Stimulated activated CD4-positive, alpha-beta T cell treated with anti-CD3 and anti-CD28 coated beads, Interleukin-12 subunit alpha, Interleukin-12 subunit beta, amount 100 ng/mL, for 4 hours (primary cell): ENCODE results near the gene FYTTD1.

Experiments
- DNase-seq: peaks from one replicate; pipeline ENCODE4 v3.0.0-alpha.2; 2020

Gene FYTTD1

GRCh38 chr3:197794115-197794514, 44.4 kb downstream of the FYTTD1 start:
- no peak for DNase-seq

DNA sequence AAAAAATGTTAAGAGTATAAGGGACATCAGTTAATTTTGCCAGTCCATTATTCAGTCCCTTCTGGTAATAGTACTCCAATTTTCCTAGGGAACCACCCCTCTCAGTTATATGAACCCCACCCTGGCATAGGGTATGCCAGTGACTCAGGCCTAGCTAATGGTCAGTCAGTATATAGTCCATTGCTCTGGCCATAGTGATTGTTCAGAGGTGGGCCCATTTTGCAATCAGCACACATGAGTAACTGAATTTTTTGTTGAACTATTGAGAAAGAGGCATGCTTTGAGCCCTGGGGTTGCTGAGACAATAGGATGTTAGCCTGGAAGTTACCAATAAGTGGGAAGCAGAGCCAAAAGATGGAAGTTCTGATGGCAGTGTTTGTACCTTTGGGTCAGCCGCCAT, 45.5 kb downstream of the FYTTD1 start:
- no peak for DNase-seq

DNA sequence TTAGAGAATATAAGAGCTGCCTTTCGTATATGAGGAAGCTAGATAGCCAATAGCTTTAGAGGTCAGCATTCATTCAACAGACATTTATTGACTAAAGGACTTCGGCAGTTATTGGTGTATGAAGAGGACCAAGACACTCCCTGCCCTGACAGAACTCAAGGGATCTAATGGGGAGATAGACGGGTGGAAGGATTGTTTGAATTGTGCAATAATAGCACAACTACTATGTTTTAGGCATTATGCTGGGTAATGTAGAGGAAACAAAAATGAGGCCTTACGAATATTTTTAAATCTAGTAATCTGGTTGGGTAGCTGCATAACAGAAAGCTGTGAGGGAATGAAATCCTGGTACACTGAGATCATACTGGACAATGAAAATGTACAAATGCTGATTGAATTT, 46.4 kb downstream of the FYTTD1 start:
- no peak for DNase-seq

GRCh38 chr3:197798863-197799262, 49.2 kb downstream of the FYTTD1 start:
- DNase-seq, result no peak

DNA sequence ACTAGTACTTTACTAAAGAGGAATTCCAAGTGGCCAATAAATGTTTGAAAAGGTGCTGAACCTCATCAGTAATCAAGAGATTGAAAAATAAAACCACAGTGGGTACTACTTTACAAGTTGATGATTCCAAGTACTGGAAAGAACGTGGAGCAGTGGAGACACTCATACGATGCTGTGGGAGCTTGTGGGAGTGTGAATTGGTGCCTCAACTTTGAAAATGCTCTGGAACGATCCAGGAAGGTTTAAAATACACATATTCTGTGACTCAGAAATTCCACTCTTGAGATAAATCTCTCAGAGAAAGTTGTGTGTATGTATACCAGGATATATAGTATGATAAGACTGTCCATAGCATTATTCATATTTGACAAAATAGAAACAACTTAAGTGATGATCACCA, 50.7 kb downstream of the FYTTD1 start:
- DNase-seq, result no peak

GRCh38 chr3:197801891-197802778, 52.5 kb downstream of the FYTTD1 start:
- DNase-seq, result no peak

DNA sequence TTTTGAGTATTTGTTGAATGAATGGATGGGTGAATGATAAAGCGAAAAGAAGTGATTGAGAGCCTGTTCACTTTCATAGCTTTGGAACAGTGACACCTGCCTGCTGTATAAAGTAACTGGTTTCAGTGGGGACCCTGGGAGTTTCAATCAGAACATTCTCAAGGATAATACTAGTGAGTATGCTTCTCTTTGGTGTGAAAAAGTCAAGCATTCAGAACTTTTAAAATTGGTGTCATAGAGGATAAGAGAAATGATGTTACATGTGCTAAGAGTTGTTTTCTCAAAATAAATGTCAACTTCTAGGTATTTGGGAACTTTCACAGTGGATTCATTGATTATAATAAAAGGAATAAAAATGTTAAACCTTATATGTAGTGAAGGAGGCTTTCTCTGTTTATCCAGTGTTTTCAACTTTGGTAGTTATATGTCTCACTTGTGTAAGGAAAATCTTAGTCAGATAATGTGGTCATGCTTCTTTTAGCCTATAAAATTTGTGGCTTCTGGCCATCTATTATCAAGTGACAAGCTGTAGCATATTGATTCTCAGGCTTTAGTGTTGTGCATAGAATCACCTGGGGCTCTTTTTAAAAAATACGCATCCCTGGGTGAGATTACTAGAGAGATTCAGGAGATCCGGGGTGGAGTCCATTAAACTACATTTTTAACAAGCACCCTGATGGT, 53.2 kb downstream of the FYTTD1 start:
- DNase-seq, result no peak

GRCh38 chr3:197804511-197804910, 54.8 kb downstream of the FYTTD1 start:
- no peak for DNase-seq

GRCh38 chr3:197807969-197808587, 58.4 kb downstream of the FYTTD1 start:
- no peak for DNase-seq

DNA sequence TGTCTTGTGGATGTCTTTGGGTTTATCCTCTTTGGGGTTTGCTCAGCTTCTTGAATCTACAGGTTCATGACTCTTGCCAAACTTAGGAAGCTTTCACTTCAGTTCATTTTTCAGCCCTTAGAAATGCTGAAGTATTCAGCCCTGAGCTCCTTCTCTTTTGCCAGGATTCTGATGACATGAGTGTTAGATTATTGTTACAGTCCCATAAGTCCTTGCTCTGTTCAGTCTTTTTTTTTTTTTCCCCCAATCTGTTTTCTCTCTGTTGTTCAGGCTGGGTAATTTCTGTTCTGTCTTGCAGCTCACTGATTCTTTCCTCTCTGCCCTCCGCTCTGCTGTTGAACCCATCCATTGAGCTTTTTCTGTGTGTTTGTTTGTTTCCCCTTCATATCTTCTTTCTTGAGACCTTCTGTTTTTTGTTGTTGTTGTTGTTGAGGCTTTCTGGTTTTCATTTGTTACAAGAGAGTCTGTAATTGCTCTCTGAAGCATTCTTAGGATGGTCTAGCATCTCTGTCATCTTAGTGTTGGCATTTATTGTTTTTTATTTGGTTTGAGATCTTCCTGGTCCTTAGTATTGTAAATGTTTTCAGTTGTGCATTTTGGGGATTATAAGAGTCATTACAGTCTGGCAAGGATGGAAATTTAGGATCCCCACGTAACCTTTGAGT, 59.8 kb downstream of the FYTTD1 start:
- DNase-seq, result no peak

GRCh38 chr3:197810901-197811300, 61.2 kb downstream of the FYTTD1 start:
- no peak for DNase-seq

GRCh38 chr3:197811343-197811742, 61.7 kb downstream of the FYTTD1 start:
- DNase-seq, result no peak

DNA sequence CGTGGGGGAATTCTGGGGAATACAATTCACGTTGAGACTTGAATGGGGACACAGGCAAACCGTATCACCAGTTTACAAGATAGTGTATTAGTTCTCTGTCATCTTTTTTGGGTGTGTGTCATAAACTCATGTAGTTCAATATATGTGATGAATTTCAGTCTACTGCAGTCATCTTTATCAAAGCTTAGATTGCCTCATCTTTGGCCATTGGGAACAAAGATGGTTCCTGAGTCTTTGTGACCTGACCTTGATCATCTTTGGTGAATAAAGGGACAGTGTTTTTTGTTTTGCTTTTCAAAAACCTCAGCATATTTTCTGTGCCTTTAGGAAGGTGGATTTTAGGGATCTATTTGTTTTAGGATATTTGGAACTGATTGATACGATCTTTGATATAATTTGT, 64.7 kb downstream of the FYTTD1 start:
- DNase-seq, result no peak

- no peak for DNase-seq
These were observed 71.1 kb downstream of the FYTTD1 start for GRCh38 chr3:197820550-197821335.

GRCh38 chr3:197829397-197830045, 79.8 kb downstream of the FYTTD1 start:
- DNase-seq, result no peak

DNA sequence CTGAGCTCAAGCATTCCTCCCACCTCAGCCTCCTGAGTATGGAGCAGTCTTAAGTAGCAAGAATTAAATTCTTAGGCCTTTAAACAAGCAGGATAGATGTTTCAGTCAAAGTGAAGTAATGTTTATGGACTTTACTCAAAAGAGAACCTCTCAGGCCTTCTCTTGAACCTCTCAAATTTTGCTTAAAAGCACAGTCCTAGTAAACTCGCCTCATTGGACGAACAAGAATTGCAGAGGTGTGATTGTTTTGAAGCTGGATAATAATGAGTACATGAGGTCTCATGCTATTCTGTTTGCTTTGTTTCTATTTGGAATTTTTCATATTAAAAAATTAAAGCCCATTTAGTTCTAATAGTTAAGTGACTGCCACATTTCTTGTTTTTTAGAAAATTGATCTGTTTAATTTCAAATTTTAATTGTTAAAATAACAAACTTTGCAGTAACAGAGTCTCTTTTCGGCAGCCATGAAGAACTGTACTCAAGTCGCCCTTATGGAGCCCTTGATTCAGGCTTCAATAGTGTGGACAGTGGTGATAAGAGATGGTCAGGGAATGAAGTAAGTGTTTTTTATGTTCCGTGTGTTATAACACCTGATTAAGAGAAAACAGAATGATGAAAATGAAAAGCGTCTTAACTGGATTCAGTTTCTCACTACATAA, 80.8 kb downstream of the FYTTD1 start:
- DNase-seq, result no peak

GRCh38 chr3:197830967-197831313, 81.3 kb downstream of the FYTTD1 start:
- no peak for DNase-seq

DNA sequence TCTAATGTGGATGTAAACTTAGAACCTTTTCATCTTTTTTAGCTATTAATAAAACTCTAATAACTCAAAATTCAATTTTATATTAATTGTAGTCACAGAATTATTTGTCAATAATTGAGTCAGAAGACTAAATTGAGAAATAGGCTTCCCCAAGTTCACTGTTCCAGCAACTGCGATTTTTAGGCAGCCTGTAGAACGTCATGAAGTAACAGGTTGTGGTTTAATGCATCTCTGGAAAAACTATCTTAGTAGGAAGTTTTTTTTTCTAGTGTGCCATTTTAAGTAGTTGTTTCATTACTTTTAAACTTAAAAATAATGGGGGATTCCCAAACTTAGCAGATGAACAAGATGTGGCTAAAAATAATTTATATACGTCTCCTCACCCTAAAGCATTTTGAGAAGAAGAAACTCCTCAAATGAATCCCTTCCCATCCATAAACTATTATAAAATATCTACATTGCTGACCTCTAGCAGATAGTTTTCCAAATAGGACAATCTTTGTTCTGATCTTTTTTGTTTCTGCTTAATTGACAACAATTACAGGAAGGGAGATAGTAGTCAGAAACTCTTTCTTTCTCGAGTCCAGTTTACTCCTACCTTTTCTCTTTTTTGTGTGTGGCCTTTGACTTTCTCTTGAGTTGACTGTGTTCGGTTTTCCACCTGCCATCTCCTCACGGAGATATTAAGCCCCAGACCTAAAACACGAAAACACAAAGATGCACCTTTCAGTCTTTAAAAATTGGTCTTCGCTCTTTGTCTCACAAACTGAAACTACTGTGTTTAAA, 84.4 kb downstream of the FYTTD1 start:
- no peak for DNase-seq

DNA sequence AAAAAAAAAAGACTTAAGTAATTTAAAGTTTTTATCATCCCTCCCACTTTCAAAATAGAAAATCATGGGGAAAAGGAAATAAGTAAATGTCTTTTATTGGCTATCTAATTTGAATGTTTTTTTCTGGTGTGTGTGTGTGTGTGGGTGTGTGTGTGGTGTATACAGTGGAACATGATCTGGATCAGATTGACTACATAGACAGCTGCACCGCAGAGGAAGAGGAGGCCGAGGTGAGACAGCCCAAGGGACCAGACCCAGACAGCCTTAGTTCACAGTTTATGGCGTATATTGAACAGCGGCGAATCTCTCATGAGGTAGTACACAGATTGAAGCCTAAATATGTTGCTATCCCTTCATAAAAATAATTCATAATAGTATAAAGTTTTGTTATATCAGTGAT, 85.8 kb downstream of the FYTTD1 start:
- no peak for DNase-seq

DNA sequence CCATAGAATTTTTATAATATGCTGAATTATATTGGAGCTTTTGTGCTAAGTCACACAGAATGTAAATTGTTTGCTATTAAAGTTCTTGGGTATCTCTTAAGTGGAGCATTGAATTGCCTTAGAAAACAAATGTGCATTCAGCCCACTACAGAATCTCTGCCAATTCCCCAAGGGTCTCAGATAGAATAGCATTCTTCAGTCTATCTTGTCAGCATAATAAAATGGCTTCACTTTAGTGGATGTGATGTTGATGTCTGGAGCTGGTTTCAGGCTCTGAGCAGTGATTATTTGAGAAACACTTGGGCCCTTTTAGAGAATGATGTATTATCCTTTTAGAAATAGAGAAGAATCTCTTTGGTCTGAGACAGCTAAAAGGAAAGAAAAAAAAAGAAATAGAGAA, 86.6 kb downstream of the FYTTD1 start:
- DNase-seq, result no peak
